DOHH2 (cell line): ENCODE measurements around the gene RBBP8NL.

Experiments
- EZH2phosphoT487 ChIP-seq: fragments of 200-600 bp; sonication (generic); IDR thresholded peaks from 2 replicates; pipeline ENCODE4 v1.6.1; 2017; ENCODE audit warnings: borderline replicate concordance, mild to moderate bottlenecking, antibody characterized with exemption, low read length, moderate library complexity, mixed read lengths
- TF ChIP-seq, protein P1 (sequence below): fragments of 200-600 bp; sonication (generic); IDR thresholded peaks from one replicate; pipeline ENCODE4 v1.5.1; 2014; ENCODE audit warnings: antibody characterized with exemption, mild to moderate bottlenecking, low read depth, low read length; ENCODE audit not compliant: poor library complexity, severe bottlenecking

GRCh38 chr20:62374331-62375152 is 52.8 kb downstream of the RBBP8NL start:
- TF ChIP-seq, protein P1, sequence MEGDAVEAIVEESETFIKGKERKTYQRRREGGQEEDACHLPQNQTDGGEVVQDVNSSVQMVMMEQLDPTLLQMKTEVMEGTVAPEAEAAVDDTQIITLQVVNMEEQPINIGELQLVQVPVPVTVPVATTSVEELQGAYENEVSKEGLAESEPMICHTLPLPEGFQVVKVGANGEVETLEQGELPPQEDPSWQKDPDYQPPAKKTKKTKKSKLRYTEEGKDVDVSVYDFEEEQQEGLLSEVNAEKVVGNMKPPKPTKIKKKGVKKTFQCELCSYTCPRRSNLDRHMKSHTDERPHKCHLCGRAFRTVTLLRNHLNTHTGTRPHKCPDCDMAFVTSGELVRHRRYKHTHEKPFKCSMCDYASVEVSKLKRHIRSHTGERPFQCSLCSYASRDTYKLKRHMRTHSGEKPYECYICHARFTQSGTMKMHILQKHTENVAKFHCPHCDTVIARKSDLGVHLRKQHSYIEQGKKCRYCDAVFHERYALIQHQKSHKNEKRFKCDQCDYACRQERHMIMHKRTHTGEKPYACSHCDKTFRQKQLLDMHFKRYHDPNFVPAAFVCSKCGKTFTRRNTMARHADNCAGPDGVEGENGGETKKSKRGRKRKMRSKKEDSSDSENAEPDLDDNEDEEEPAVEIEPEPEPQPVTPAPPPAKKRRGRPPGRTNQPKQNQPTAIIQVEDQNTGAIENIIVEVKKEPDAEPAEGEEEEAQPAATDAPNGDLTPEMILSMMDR, result no peak
- TF ChIP-seq EZH2phosphoT487, result no peak
